HG02571 (cell line): ENCODE measurements around the gene IGSF5.

Source experiments
- ATAC-seq: cut with Tn5 transposase; IDR thresholded peaks from one replicate; pipeline ENCODE4 v1.9.1; 2021; ENCODE audit warnings: mild to moderate bottlenecking, moderate library complexity; ENCODE audit not compliant: unreplicated experiment

The IGSF5 gene

GRCh38 chr21:39812983-39813382 is 68.0 kb downstream of the IGSF5 start:
- no peak for ATAC-seq

GRCh38 chr21:39818557-39818956 is 73.6 kb downstream of the IGSF5 start:
- ATAC-seq = no peak

GRCh38 chr21:39822042-39822441 is 77.1 kb downstream of the IGSF5 start:
- no peak for ATAC-seq

- no peak for ATAC-seq
Measured at GRCh38 chr21:39825250-39825649, 80.3 kb downstream of the IGSF5 start.

GRCh38 chr21:39834543-39834942 is 89.6 kb downstream of the IGSF5 start:
- ATAC-seq = no peak

DNA sequence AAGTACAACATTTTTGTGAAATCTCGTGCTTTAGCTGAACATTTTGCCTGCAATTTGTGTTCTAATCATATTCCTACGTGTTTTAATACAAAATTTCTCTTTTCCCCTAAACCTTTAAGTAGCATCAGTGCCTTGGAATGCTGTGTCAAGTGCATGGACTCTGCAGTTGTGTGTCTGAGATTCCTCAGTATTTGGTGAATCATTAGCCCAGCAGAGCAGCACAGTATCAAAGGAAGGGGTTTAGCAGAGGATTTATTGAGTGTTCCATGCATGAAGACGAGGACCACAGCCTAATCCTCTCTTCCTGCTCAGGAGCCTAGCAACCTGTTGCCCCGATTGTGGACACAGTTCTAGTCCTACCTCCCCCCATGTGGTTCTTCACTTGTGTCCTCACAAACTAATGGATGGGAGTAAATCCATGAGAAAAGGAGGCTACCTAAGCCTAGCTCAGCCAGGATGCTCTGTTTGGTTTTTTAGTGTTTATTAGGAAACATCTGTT is 92.9 kb downstream of the IGSF5 start:
- no peak for ATAC-seq

DNA sequence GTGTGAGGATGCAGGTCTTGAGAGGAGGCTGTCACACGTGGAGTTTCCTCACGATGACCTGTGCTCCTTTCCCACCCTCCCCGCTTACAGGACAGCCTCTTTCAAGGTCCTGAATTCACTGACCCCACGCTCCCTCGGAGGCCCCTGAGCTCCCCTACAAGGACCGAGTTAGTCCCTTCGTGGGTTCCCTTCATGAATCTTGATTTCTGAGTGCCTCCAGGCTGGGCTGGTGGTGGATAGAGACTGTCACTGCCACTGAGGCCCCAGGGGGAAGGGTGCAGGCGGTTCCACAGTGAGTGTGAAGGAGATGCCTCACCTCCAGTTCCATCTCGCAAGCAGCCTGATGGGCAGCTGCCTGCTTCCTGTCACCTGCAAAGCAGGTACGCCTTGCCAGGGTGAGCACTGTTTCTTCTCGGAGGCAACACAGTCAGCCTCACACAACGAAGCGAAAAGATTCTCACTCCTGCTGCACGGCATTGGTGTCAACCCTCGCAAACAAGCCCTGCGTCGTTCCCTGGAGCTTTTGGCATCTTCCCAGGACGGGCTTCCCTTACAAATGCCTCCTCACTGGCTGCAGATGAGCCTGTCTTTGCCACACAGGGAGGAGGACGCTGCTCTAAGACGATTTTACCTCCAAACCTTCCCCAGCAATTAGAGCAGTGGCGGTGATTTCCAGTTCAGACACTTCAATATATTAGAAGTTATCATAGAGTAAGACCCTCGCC is 95.6 kb downstream of the IGSF5 start:
- ATAC-seq = no peak

DNA sequence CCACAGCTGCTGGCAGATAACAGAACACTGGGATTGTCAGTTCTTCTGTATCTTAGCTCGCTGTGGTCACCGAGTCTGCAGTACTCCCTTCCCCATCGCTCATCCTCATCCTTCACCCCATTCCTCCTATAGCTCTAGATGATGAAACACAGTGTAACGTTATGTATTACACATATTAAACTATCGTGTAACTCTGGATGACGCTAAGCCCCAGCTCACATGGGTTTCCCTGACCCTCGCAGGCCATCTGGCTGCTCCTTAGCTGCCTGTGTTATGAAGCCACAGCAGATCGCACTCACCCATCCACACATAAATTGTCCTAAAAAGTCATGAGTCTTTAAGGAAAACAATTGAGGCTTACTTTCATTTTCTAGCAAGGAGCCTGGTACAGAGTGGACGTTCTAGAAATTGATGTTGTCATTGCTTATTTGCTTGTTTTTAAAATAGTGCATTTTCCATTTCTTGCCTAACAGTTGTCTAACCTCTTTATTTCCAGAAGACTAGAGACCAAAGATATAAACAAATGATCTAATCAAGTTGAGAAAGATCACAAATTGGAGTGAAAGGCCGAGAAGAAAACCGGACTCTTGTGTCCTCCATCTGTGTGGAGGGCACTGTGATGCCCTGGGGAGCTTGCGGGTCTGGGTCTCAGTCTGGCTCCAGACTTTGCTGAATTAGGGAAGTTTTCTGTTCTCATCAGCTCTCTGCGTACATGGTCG is 97.9 kb downstream of the IGSF5 start:
- no peak for ATAC-seq

DNA sequence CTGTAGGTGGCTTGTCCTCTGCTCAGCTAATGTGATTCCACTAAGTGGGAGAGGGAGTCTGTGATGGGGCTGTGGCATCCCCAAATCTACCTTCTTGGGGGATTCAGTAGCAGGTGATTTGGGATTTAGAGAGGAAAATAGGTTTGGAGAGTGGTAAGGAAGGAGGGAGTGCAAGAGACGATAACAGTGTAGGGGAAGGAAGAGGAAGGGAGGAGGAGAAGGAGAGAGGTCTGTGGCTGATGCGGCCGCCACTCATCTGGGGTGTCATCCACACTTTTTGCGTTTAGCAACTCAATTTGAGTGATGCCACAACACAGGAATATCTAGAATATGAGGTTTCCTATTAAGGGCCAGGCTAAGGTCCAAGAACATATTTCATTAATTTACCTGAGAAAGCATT is 98.5 kb downstream of the IGSF5 start:
- no peak for ATAC-seq

DNA sequence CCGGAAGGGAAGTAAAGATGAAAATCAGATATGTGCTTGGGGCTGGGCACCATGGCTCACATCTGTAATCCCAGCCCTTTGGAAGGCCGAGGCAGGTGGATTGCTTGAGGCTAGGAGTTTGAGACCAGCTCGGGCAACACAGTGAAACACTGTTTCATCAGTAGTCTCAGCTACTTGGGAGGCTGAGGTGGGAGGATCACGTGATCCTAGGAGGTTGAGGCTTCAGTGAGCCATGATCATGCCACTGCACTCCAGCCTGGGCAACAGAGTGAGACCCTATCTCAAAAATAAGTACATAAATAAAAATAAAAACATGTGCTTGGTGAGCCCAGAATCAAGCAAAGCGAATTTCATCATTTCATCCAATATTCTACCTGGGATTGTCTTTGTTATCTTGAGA is 98.9 kb downstream of the IGSF5 start:
- no peak for ATAC-seq

- ATAC-seq = no peak
Measured at GRCh38 chr21:39845571-39846130, 100.7 kb downstream of the IGSF5 start.

- ATAC-seq = no peak
Measured at GRCh38 chr21:39847877-39848276, 102.9 kb downstream of the IGSF5 start.

DNA sequence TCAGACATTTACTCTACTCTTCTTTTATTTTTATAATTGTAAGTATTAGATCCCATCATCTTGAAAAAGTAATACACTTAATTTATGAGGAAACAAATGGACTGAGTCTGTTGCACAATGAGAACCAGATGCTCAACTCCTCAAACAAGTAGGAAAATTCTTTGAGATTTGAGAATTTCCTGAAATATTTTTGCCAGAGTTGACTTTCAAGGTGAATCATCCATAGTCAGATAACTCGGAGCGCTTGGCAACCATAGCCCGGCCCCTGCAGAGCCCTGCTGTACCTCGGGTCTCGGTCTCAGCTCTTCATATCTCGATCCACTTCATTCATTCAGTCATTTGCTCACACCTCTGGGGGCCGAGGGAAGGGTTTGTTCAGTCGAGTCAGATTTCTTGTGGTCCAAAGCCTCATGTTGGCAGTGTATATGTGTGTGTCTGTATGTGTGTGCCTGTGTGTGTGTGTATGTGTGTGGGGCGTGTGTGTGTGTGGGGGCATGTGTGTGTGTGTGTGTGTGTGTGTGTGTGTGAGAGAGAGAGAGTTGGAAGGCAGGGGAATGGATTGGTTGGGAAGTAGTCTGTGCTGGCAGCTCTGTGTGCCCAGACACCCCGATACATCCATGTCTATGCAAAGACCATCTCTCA is 104.2 kb downstream of the IGSF5 start:
- ATAC-seq = no peak

- ATAC-seq = no peak
Measured at GRCh38 chr21:39850333-39850732, 105.3 kb downstream of the IGSF5 start.

DNA sequence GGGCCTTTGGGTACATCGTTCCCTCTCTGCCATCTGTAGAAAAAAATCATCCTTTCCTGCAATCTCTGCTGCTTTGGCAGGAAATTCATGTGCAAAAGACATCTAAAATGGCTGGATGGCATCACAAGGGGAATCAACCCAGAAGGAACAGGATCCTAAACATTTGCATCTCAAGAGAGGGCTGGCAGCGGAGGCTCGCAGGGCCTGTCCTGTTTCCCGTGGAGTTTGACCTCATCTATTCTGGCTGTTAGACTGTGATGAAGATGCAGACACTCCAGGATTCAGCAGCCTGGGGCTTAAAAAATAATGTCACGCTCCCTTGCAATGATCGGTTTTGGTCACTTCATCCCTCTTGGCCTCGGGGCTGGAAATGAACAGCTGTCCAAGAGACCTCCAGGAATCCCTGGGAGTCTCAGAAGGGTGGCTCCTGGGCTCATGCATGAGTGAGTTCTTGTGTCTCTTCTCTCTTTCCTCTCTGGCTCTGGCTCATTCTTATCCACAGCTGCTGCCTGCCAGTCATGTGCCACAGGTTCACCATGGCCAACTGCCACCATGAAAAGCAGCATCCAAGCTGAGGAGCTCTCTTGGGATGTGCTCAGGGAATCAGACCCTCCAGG is 106.1 kb downstream of the IGSF5 start:
- ATAC-seq = no peak
